NCI-H446 (cell line): Measurements from ENCODE around the gene HMGA1.

Source experiments
- DNase-seq, 2 experiments: peaks; one replicate each; lab custom pipeline; 2025; lab: John Stamatoyannopoulos, UW

Gene HMGA1

GRCh38 chr6:34292954-34293353, 56.3 kb downstream of the HMGA1 start:
- no peak for DNase-seq

GRCh38 chr6:34295721-34296120, 59.0 kb downstream of the HMGA1 start:
- DNase-seq = no peak
